Stimulated activated naive CD8-positive, alpha-beta T cell treated with anti-CD3 and anti-CD28 coated beads, Interleukin-15, amount 100 ng/mL, for 72 hours (primary cell): Measurements from ENCODE around the gene RC3H2.
"Not testable (repeated sequence)": the region's sequence is repeated elsewhere in the genome, so short reads cannot be mapped to it uniquely, and the experiment has no call there.

ENCODE experiments used
- ATAC-seq: fragments of 150-1000 bp; cut with Tn5 transposase; 2 replicates; pipeline ENCODE4 v1.10.0; 2021; ENCODE audit warnings: mild to moderate bottlenecking, moderate library complexity
- DNase-seq, 2 donors: peaks; one replicate each; pipeline ENCODE4 v3.0.0; 2021 to 2022
- H3K27ac Mint-ChIP-seq, 2 donors: one replicate each; pipeline ENCODE4 v1.8.0; 2022; ENCODE audit warnings: mild to moderate bottlenecking in 2 of 2, mixed read lengths in 2 of 2, moderate library complexity in 2 of 2
- H3K27me3 Mint-ChIP-seq: one replicate; pipeline ENCODE4 v1.8.0; 2022; ENCODE audit warnings: mixed read lengths
- H3K4me1 Mint-ChIP-seq: one replicate; pipeline ENCODE4 v1.8.0; 2022; ENCODE audit warnings: mild to moderate bottlenecking, mixed read lengths
- H3K4me3 Mint-ChIP-seq, 2 donors: one replicate each; pipeline ENCODE4 v1.8.0; 2022; ENCODE audit warnings: mild to moderate bottlenecking in 2 of 2, mixed read lengths in 2 of 2, moderate library complexity in 1 of 2
- H3K9me3 Mint-ChIP-seq, 2 donors: one replicate each; pipeline ENCODE4 v1.8.0; 2022; ENCODE audit warnings: mixed read lengths in 2 of 2

Gene RC3H2

GRCh38 chr9:122837266-122837850, 67.8 kb downstream of the RC3H2 start:
- Mint-ChIP-seq H3K9me3 (no peaks in the 10 kb centered on the region), H3K4me3 (no peak overlapping the region), H3K27ac (no peak overlapping the region), H3K4me1 (peaks cover 20% of the 10 kb centered on the region), H3K27me3 (no peaks in the 10 kb centered on the region)
- ATAC-seq (no peak), DNase-seq (no peak)

DNA sequence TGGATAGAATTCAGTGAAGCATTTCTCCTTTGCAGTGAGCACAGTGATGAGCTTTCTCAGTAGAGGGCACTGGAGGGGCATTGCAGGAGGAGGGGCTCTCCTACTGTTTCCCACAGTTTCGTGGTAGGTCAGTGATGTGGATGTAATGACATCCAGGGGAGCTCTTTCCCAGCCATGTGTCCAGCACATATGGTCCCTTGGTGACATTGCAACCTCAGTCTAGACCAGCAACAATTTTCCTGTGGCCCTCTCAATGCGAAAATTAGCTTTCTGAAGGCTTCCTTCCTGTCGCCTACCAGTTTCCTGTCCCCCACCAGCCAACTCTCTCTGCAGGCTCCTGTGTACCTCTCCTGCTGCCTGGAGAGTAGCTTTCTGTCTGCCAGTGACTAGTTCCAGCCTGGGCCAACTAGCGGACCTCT, 69.8 kb downstream of the RC3H2 start:
- Mint-ChIP-seq H3K9me3 (no peaks in the 10 kb centered on the region), H3K27me3 (no peaks in the 10 kb centered on the region), H3K4me3 (peak overlapping the region; percentile 80 to 86), H3K27ac (peak overlapping the region; percentile 92 to 95), H3K4me1 (peaks cover 24% of the 10 kb centered on the region)
- ATAC-seq (peak; percentile 79), DNase-seq (peak; percentile 16 to 30)

- no peak overlapping the region for H3K4me3 Mint-ChIP-seq
- H3K27me3 Mint-ChIP-seq, result no peaks in the 10 kb centered on the region
Measured at GRCh38 chr9:122832194-122832593, 73.0 kb downstream of the RC3H2 start.

GRCh38 chr9:122828965-122829284, 76.2 kb downstream of the RC3H2 start:
- not testable (repeated sequence) for H3K9me3 Mint-ChIP-seq, ATAC-seq, H3K27me3 Mint-ChIP-seq, DNase-seq
- H3K4me3 Mint-ChIP-seq, result peak overlapping the region; percentile 93 to 97
- peaks cover 42% of the 10 kb centered on the region for H3K4me1 Mint-ChIP-seq
- H3K27ac Mint-ChIP-seq, result peak overlapping the region; percentile 97 to 98

More at GRCh38 chr9:122832194-122832593, 73.0 kb downstream of the RC3H2 start:
- H3K9me3 Mint-ChIP-seq, result no peaks in the 10 kb centered on the region
- no peak for ATAC-seq
- peaks cover 30% of the 10 kb centered on the region for H3K4me1 Mint-ChIP-seq
- DNase-seq, result no peak
- no peak overlapping the region for H3K27ac Mint-ChIP-seq

DNA sequence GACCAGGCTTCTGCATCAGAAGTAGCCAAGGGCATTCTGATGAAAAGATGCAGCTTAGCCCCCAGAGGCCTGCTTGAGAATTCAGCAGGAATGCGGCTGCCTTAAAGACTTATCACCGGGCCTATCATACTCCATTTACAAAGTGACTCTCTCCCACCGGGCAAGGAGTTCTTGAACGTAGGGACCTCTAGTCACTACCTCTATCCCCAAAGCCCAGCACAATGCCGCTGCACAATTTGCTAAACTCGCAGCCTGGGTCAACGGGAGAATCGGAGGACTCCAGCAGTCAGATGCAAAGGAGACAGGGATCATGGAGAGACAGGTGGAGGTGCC, 77.4 kb downstream of the RC3H2 start:
- H3K9me3 Mint-ChIP-seq, result no peaks in the 10 kb centered on the region
- peak overlapping the region; percentile 97 to 98 for H3K27ac Mint-ChIP-seq
- ATAC-seq (peak; percentile 2), DNase-seq (no peak)
- no peaks in the 10 kb centered on the region for H3K27me3 Mint-ChIP-seq
- H3K4me1 Mint-ChIP-seq, result peaks cover 46% of the 10 kb centered on the region
- H3K4me3 Mint-ChIP-seq, result peak overlapping the region; percentile 93 to 97

GRCh38 chr9:122822938-122823337, 82.2 kb downstream of the RC3H2 start:
- Mint-ChIP-seq H3K4me3 (no peak overlapping the region), H3K9me3 (no peaks in the 10 kb centered on the region), H3K27ac (peak overlapping the region in 1 of 2 donors; percentile 0), H3K4me1 (peaks cover 61% of the 10 kb centered on the region), H3K27me3 (no peaks in the 10 kb centered on the region)
- ATAC-seq, result no peak
- no peak for DNase-seq

- no peak overlapping the region for H3K4me3 Mint-ChIP-seq
- DNase-seq (no peak), ATAC-seq (no peak)
- H3K27ac Mint-ChIP-seq, result no peak overlapping the region
- H3K4me1 Mint-ChIP-seq, result peaks cover 54% of the 10 kb centered on the region
- H3K9me3 Mint-ChIP-seq, result no peaks in the 10 kb centered on the region
- H3K27me3 Mint-ChIP-seq, result no peaks in the 10 kb centered on the region
Measured at GRCh38 chr9:122822056-122822455, 83.1 kb downstream of the RC3H2 start.

GRCh38 chr9:122821278-122821943, 83.7 kb downstream of the RC3H2 start:
- no peaks in the 10 kb centered on the region for H3K27me3 Mint-ChIP-seq
- ATAC-seq, result no peak
- DNase-seq, result no peak
- no peak overlapping the region for H3K27ac Mint-ChIP-seq
- H3K4me1 Mint-ChIP-seq, result peaks cover 54% of the 10 kb centered on the region
- no peaks in the 10 kb centered on the region for H3K9me3 Mint-ChIP-seq
- no peak overlapping the region for H3K4me3 Mint-ChIP-seq

DNA sequence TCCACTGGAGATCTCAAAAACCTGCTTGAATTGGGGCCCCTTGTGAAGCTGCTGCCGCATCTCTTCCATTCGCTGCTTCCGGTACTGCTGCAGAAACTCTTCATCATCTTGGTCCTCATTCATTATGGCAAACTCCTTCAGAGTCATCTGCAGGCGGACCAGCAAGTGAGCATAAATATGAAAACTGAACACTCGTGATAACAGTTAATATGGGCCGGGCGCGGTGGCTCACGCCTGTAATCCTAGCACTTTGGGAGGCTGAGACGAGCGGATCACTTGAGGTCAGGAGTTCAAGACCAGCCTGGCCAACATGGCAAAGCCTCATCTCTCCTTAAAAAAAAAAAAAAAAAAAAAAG, 84.7 kb downstream of the RC3H2 start:
- Mint-ChIP-seq H3K27ac (no peak overlapping the region), H3K4me3 (no peak overlapping the region), H3K4me1 (peaks cover 56% of the 10 kb centered on the region), H3K9me3 (no peaks in the 10 kb centered on the region), H3K27me3 (no peaks in the 10 kb centered on the region)
- ATAC-seq (no peak), DNase-seq (no peak)

DNA sequence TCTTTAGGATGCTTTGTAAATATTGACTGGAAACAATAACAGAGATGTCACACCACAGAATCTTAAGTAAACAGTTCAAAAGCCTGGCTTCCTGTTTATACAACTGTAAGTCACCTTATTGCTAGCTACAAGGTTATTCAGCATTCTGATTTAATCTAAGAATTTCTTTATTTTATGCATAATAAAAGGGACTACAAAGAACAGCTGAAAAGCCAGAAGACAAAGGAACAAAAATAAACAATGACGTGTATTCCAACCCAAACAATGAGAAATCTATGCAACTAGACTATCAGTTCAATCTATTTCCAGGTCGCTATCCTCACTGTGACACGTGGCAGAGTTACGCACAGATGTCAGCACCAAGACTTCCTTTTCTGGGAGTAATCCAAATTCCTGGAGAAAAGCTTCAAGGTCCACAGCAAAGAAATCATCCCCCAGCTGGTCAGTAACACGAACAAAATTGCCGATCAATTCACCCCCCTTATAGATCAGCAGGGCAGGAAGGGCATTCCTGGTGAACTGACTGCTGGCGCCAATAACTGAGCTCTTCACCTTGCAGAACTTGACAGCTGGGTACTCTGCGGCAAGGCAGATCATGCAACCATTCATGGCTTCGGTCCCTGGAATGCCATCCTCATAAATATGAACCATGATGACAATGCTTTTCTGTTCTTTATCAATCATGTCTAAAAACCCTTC, 85.2 kb downstream of the RC3H2 start:
- H3K9me3 Mint-ChIP-seq, result no peaks in the 10 kb centered on the region
- no peak for ATAC-seq
- H3K4me1 Mint-ChIP-seq, result peaks cover 54% of the 10 kb centered on the region
- no peak overlapping the region for H3K4me3 Mint-ChIP-seq
- no peak for DNase-seq
- no peaks in the 10 kb centered on the region for H3K27me3 Mint-ChIP-seq
- no peak overlapping the region for H3K27ac Mint-ChIP-seq

GRCh38 chr9:122819326-122819725, 85.8 kb downstream of the RC3H2 start:
- Mint-ChIP-seq H3K27ac (no peak overlapping the region), H3K4me3 (no peak overlapping the region), H3K9me3 (no peaks in the 10 kb centered on the region), H3K4me1 (peaks cover 48% of the 10 kb centered on the region), H3K27me3 (no peaks in the 10 kb centered on the region)
- ATAC-seq (no peak), DNase-seq (no peak)

DNA sequence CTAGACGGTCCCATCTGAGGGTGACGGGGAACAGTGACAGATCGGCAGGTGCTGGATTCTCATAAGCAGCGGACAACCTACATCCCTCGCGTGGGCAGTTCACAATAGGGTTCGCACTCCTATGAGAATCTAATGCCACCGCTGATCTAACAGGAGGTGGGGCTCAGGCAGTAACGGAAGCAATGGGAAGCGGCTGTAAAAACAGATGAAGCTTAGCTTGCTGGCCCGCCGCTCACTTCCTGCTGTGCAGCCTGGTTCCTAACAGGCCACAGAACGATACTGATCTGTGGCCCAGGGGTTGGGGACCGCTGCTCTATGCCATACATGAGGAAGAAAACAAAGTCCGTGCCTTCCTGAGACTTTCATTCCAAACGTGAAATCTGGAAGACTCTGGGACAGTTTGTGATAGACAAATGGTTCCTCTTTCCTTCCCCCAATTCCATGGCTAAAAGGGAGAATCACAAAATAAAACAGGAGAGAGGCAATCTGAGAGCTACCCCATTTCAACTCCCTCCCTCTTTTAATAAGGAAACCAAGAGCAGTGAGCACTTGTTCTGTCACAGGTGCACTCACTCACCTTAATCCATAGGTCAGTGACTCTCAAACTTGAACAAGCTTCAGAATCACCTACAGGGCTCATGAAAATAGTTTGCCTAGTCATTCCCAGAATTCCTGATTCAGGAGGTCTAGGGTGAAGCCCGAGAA, 88.8 kb downstream of the RC3H2 start:
- peak; percentile 26 to 45 for DNase-seq
- ATAC-seq, result peak; percentile 93

GRCh38 chr9:122815544-122815943, 89.6 kb downstream of the RC3H2 start:
- Mint-ChIP-seq H3K27ac (no peak overlapping the region), H3K4me3 (no peak overlapping the region), H3K4me1 (peaks cover 26% of the 10 kb centered on the region), H3K9me3 (no peaks in the 10 kb centered on the region), H3K27me3 (no peaks in the 10 kb centered on the region)
- no peak for DNase-seq
- no peak for ATAC-seq

More for the DNA sequence above, 88.8 kb downstream of the RC3H2 start:
- Mint-ChIP-seq H3K9me3 (no peaks in the 10 kb centered on the region), H3K4me3 (peak overlapping the region; percentile 78 to 81), H3K27ac (peak overlapping the region; percentile 88 to 95), H3K4me1 (peaks cover 32% of the 10 kb centered on the region), H3K27me3 (no peaks in the 10 kb centered on the region)

GRCh38 chr9:122814545-122814944, 90.6 kb downstream of the RC3H2 start:
- H3K4me1 Mint-ChIP-seq, result peaks cover 19% of the 10 kb centered on the region
- no peak for ATAC-seq

GRCh38 chr9:122812736-122813135, 92.4 kb downstream of the RC3H2 start:
- Mint-ChIP-seq H3K27me3 (no peaks in the 10 kb centered on the region), H3K9me3 (no peaks in the 10 kb centered on the region), H3K4me3 (no peak overlapping the region), H3K4me1 (peaks cover 28% of the 10 kb centered on the region), H3K27ac (no peak overlapping the region)
- no peak for ATAC-seq
- DNase-seq, result no peak

More at GRCh38 chr9:122814545-122814944, 90.6 kb downstream of the RC3H2 start:
- Mint-ChIP-seq H3K27ac (no peak overlapping the region), H3K9me3 (no peaks in the 10 kb centered on the region), H3K27me3 (no peaks in the 10 kb centered on the region), H3K4me3 (no peak overlapping the region)
- DNase-seq, result no peak
